ENCODE results near the gene KLK8.
"Not testable (repeated sequence)": the region's sequence is repeated elsewhere in the genome, so short reads cannot be mapped to it uniquely, and the experiment has no call there.

KLK8 gene

GRCh38 chr19:50974702-50975556 lies 26.5 kb downstream of the KLK8 start:
- Histone ChIP-seq H3K36me3 (ENCODE audit: low read length) (no peaks in the 10 kb centered on the region), H4K20me1 (ENCODE audit: low read depth, low read length) (no peaks in the 10 kb centered on the region), H3K9me3 (ENCODE audit: insufficient read depth, low read length) (no peaks in the 10 kb centered on the region), H3F3A (ENCODE audit: insufficient read depth) (no peaks in the 10 kb centered on the region), H2AFZ (ENCODE audit: low read depth, low read length, severe bottlenecking) (no peak overlapping the region), H3K4me2 (ENCODE audit: low read depth, low read length, poor library complexity, severe bottlenecking) (no peak overlapping the region), H3K79me2 (ENCODE audit: insufficient read depth, low read length) (no peaks in the 10 kb centered on the region), H3K4me3 (ENCODE audit: insufficient read depth, low read length, poor library complexity, severe bottlenecking) (no peak overlapping the region), H3K27ac (ENCODE audit: low read depth, low read length) (no peak overlapping the region), H3K9ac (ENCODE audit: low read length) (no peak overlapping the region), H3K9me2 (replicated peaks; ENCODE audit: insufficient read depth, low read length) (no peaks in the 10 kb centered on the region), H3K27me3 (ENCODE audit: low read length) (no peaks in the 10 kb centered on the region)
- TF ChIP-seq CTCF (IDR thresholded peaks at IDR 0.05; ENCODE audit: insufficient read depth, low read length, poor library complexity, severe bottlenecking): no peak
- no peak for TF ChIP-seq EZH2phosphoT487 (conservative IDR thresholded peaks at IDR 0.05; ENCODE audit: low read length)

GRCh38 chr19:50972795-50973376 lies 28.5 kb downstream of the KLK8 start:
- Histone ChIP-seq H3K4me2 (ENCODE audit: low read depth, low read length, poor library complexity, severe bottlenecking) (no peak overlapping the region), H3K27ac (ENCODE audit: low read depth, low read length) (no peak overlapping the region), H3K4me3 (ENCODE audit: insufficient read depth, low read length, poor library complexity, severe bottlenecking) (no peak overlapping the region), H3K9ac (ENCODE audit: low read length) (no peak overlapping the region), H3K9me2 (replicated peaks; ENCODE audit: insufficient read depth, low read length) (no peaks in the 10 kb centered on the region), H3K27me3 (ENCODE audit: low read length) (no peaks in the 10 kb centered on the region), H3K79me2 (ENCODE audit: insufficient read depth, low read length) (no peaks in the 10 kb centered on the region), H3F3A (ENCODE audit: insufficient read depth) (no peaks in the 10 kb centered on the region), H2AFZ (ENCODE audit: low read depth, low read length, severe bottlenecking) (no peak overlapping the region), H4K20me1 (ENCODE audit: low read depth, low read length) (no peaks in the 10 kb centered on the region), H3K9me3 (ENCODE audit: insufficient read depth, low read length) (no peaks in the 10 kb centered on the region), H3K36me3 (ENCODE audit: low read length) (no peaks in the 10 kb centered on the region)
- TF ChIP-seq CTCF (IDR thresholded peaks at IDR 0.05; ENCODE audit: insufficient read depth, low read length, poor library complexity, severe bottlenecking): no peak
- no peak for TF ChIP-seq EZH2phosphoT487 (conservative IDR thresholded peaks at IDR 0.05; ENCODE audit: low read length)

- H3K4me2 ChIP-seq (ENCODE audit: low read depth, low read length, poor library complexity, severe bottlenecking): not testable (repeated sequence)
Measured at GRCh38 chr19:50969810-50970209, 31.6 kb downstream of the KLK8 start.

GRCh38 chr19:50969413-50969760 lies 32.0 kb downstream of the KLK8 start, which contains the start of gene KLK6:
TSS of gene KLK6 (minus strand) at chr19:50969591. CDS start at chr19:50968104, 1,487 bp downstream.
- no peaks in the 10 kb centered on the region for H3F3A ChIP-seq (ENCODE audit: insufficient read depth)
- no peaks in the 10 kb centered on the region for H3K79me2 ChIP-seq (ENCODE audit: insufficient read depth, low read length)
- H4K20me1 ChIP-seq (ENCODE audit: low read depth, low read length): no peaks in the 10 kb centered on the region
- H3K9ac ChIP-seq (ENCODE audit: low read length): no peak within 1 kb of the TSS
- no peaks in the 10 kb centered on the region for H3K36me3 ChIP-seq (ENCODE audit: low read length)
- no peak within 1 kb of the TSS for H3K4me3 ChIP-seq (ENCODE audit: insufficient read depth, low read length, poor library complexity, severe bottlenecking)
- no peak within 1 kb of the TSS for H3K4me2 ChIP-seq (ENCODE audit: low read depth, low read length, poor library complexity, severe bottlenecking)
- no peaks in the 10 kb centered on the region for H3K9me2 ChIP-seq (replicated peaks; ENCODE audit: insufficient read depth, low read length)
- no peak within 1 kb of the TSS for H2AFZ ChIP-seq (ENCODE audit: low read depth, low read length, severe bottlenecking)
- no peak for TF ChIP-seq EZH2phosphoT487 (conservative IDR thresholded peaks at IDR 0.05; ENCODE audit: low read length)
- no peak for TF ChIP-seq CTCF (IDR thresholded peaks at IDR 0.05; ENCODE audit: insufficient read depth, low read length, poor library complexity, severe bottlenecking)
- no peak within 1 kb of the TSS for H3K27ac ChIP-seq (ENCODE audit: low read depth, low read length)
- H3K27me3 ChIP-seq (ENCODE audit: low read length): no peaks in the 10 kb centered on the region
- no peaks in the 10 kb centered on the region for H3K9me3 ChIP-seq (ENCODE audit: insufficient read depth, low read length)

More at GRCh38 chr19:50969810-50970209, 31.6 kb downstream of the KLK8 start:
- H3K9me3 ChIP-seq (ENCODE audit: insufficient read depth, low read length); H3K79me2 ChIP-seq (ENCODE audit: insufficient read depth, low read length); H3K4me3 ChIP-seq (ENCODE audit: insufficient read depth, low read length, poor library complexity, severe bottlenecking); H3K9me2 ChIP-seq (replicated peaks; ENCODE audit: insufficient read depth, low read length); H2AFZ ChIP-seq (ENCODE audit: low read depth, low read length, severe bottlenecking); H4K20me1 ChIP-seq (ENCODE audit: low read depth, low read length); H3K27ac ChIP-seq (ENCODE audit: low read depth, low read length); H3K27me3 ChIP-seq (ENCODE audit: low read length); H3K9ac ChIP-seq (ENCODE audit: low read length); H3K36me3 ChIP-seq (ENCODE audit: low read length); H3F3A ChIP-seq (ENCODE audit: insufficient read depth): not testable (repeated sequence)

All from SU-DHL-6 (cell line).